DMS114 treated with DMSO at 0.1 percent for 48 hours (cell line): ENCODE data around the gene CHD2.

Source experiments
- DNase-seq: peaks from one replicate; lab custom pipeline; 2025; ENCODE audit not compliant: unreplicated experiment; lab: John Stamatoyannopoulos, UW

CHD2 gene

DNA sequence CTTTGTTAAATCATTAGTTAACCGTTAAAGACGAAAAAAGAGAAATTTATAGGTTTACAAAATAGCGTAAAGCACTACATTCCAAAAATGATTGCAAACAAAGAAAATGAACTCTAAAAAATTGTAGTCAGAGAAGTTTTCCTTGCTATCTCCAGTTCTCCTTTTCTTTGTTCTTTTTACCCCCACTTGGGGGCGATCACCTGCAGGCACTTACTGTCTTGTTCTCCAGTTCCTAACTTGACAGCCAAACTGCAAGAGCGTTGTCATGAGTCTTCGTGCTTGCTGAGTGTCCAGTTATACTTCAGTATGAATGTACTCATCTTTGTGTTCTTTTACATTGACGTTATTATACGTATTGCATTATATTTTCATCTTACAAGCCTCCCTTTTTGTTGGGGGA, 54.5 kb downstream of the CHD2 start:
- DNase-seq, result peak; percentile 31

DNA sequence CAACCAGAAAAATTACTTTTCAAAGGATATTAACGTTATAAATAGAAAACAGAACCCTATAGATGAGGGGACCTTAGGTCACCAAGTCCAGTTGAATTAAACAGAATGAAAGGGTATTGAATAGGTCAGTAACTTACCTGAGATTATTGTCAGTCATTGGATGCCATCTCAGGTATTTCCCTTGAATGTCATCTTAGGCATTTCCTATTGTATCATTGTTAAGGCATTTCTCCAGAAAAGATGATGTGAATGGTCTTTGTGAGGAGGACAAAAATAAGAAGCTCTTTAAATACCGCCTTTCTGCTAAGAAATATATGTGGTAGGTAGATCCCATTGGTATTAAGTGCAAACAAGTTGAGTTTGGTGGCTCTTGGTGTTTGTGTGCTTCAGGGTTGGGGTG, 55.6 kb downstream of the CHD2 start:
- no peak for DNase-seq

- DNase-seq, result no peak
Observed at GRCh38 chr15:92958105-92958504, 58.0 kb downstream of the CHD2 start.

- no peak for DNase-seq
Observed at GRCh38 chr15:92959219-92959618, 59.1 kb downstream of the CHD2 start.

GRCh38 chr15:92960996-92961681, 61.0 kb downstream of the CHD2 start:
- no peak for DNase-seq

GRCh38 chr15:92962914-92963313, 62.8 kb downstream of the CHD2 start:
- no peak for DNase-seq

DNA sequence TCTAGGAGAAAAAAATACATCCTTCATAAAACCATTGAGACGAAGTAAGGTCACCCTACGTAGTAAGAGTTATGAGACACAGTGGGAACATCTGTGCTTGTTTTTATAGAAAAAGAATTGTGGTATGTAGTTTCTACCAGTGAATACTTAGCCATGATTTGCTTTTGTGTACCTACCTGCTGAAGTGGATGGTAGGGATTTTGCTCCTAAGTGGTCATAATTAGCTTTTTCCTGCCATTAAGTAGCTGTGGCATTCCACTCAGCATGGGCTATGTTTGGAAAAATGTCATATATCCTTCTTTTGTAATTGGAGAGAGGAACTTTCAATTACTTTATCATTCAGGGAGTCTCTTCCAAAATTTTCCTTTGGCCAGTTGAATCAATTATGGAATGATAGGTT, 63.7 kb downstream of the CHD2 start:
- DNase-seq, result no peak

GRCh38 chr15:92968926-92969651, 69.0 kb downstream of the CHD2 start:
- no peak for DNase-seq

GRCh38 chr15:92970656-92971055, 70.5 kb downstream of the CHD2 start:
- DNase-seq, result no peak

GRCh38 chr15:92971081-92971480, 71.0 kb downstream of the CHD2 start:
- DNase-seq, result no peak

DNA sequence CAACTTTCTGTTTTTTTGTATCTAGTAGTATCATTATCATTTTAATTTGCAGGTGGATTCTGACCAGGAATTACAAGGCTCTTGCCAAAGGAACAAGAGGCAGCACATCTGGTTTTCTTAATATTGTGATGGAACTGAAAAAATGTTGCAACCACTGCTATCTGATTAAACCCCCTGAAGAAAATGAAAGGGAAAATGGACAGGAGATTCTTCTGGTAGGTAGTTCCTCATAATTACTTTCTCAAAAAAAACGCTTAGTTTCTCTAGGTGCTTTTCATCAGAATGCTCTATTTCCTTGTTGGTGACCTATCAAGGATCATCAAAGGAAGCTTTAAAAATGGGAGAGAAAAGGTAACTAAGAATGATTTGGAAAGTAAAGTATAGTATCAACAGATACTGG, 71.6 kb downstream of the CHD2 start:
- DNase-seq, result no peak

DNA sequence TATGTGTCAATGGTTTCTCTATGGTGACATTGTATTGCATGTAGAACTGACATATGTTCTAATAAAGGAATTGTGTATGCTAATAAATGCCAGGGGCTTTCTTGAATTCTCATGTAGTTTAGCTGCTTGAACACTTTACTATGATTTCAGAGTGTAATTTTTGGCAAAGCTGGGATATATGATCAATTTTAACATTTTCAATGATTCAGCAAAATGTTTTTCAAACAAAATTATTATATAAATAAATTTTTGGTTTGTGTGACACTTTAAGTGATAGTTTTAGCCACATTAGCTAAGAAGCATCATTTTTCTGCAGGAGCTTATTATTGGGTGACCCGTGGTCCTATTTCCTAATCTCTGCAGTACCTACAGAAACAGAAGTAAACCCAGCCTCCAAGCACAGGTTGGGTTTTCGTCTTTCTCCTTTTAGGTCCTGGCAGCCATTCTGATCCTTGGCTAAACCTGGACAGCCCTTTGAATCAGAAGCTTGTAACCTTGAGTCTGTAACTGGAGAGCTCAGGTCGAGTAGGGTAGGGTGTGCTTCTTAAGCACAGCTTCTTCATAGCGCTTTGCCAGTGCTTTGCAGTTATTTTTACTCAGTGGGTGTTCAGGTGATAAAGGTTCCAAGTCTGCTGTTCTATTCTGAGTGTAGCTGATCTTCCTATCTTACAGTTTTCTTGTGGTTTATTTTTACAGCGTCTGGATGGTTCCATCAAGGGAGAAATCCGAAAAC, 74.2 kb downstream of the CHD2 start:
- DNase-seq, result no peak

DNA sequence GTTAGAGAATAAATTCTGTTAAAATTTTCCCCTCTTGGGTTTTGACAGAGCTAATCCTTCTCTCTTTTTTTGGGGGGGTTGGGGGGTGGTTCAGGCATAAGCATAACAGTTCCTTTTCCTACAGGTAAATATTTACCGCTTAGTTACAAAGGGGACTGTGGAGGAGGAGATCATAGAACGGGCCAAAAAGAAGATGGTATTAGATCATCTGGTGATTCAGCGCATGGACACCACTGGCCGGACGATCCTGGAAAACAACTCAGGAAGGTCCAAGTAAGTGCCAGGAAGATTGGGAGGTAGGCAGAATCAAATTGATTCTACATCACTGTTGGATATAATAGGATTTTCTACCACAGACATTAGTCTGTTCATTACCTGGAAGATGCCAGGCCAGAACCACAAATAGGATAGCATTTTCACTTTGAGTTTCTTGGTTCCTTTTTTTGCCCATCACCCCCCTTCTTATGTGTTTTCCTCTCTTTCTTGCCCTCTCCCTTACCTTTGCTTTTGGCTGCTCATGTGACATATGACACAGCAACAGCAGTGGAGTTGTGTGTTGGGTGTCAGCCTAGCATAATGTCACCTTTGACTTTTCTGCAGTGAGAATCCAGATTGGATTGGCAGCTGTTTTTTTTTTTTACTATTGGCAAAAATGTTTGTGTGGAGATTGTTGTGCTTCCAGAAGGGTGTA, 79.0 kb downstream of the CHD2 start:
- no peak for DNase-seq

DNA sequence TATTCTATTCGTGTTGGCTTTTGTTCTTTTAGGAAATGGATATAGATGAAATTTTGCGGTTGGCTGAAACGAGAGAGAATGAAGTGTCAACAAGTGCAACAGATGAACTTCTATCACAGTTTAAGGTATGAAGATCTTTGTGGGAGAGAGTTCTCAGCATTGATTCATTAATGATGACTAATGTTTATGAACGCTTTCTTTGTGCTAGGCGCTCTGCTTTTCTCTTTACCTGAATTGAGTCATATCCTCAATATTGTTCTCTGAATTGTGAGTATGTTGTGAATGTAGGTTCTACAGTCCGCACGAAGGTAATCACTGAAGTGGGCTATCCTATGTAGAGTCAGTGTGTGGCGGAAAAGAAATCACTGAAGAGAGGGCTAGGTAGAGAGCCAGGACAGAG, 81.2 kb downstream of the CHD2 start:
- DNase-seq, result no peak

GRCh38 chr15:92984161-92984560, 84.0 kb downstream of the CHD2 start:
- no peak for DNase-seq

GRCh38 chr15:92989470-92989869, 89.3 kb downstream of the CHD2 start:
- no peak for DNase-seq

- DNase-seq, result no peak
Observed at GRCh38 chr15:92990031-92990430, 89.9 kb downstream of the CHD2 start.

DNA sequence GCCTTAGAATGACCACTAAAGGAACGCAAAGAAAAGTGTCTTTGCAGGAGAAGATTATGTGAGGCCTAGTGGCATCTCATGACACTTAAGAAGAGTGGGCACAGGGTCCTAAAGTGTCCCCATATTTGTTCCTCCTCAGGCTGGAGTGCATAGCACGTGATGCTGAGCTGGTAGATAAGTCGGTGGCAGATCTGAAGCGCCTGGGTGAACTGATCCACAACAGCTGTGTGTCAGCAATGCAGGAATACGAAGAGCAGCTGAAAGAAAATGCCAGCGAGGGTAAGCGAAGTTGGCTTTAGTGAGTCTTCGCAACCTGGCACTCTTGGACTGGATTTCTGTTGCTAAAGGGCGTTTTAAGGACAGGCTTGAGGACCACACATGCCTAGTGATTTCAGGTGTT, 92.6 kb downstream of the CHD2 start:
- no peak for DNase-seq

GRCh38 chr15:92997821-92998220, 97.7 kb downstream of the CHD2 start:
- no peak for DNase-seq

DNA sequence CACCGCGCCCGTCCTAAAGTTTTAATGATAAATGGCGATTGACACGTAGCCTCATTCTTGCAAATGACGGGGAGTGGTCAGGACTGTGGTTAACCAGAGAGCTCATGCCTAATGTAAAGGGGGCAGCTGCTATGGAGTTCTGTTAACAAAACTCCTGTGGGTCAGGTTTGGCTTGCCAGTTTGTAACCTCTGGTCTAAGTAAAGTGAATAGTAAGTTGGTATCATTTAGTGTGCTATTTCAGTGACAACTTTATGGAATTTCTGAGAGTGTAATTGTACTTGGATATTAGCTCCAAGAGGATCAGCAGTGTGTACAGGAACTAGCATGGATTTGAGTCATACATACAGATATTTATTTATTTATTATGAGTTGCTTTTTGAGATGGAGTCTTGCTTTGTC, 101.0 kb downstream of the CHD2 start:
- DNase-seq, result no peak

DNA sequence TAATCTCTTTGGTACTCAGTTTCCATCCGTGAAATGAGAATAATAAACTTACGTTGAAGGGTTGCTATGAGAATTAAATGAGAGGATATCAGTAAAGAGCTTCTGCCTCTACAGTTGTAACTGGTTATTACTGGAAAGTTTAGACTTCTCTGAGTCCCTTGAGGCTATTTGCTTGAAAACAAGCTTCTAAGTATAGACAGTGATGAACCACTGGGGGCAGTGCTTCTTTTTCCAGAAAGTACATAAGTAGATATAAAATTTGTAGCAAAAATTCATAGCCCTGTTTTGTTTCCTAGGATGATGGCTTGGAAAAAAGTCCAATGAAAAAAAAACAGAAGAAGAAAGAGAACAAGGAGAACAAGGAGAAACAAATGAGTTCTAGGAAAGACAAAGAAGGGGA, 101.8 kb downstream of the CHD2 start:
- no peak for DNase-seq

DNA sequence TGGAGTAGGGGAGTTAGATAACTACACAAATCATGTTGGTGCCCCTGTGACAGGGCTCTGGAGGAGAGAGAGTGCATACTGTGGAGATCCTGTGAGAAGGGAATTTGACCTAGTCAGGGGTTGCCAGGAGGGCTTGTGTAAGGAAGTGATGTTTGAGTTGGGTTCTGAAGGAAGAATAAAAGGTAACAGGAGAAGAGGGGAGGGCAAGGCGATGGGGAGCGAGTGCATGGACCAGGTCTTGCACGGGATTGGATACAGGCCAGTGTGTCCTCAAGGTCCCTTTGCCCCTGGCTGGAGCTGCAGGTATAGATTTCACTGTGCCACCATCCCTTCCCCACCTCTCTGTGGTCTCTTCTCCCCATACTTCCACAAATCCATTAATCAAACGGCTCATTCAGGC, 105.0 kb downstream of the CHD2 start:
- DNase-seq, result no peak
